NCI-H526 treated with DMSO at 0.1 percent for 48 hours (cell line): Measurements from ENCODE around the gene PNCK.
A peak's percentile ranks its signal among the peaks of the same experiment; 100 is the strongest.
"Not testable (repeated sequence)": the region's sequence is repeated elsewhere in the genome, so short reads cannot be mapped to it uniquely, and the experiment has no call there.

Source experiments
- DNase-seq: peaks from one replicate; lab custom pipeline; 2025; lab: John Stamatoyannopoulos, UW

PNCK gene

GRCh38 chrX:153685751-153686696, 12.4 kb upstream of the PNCK start:
- no peak for DNase-seq

- DNase-seq: no peak
Measured at GRCh38 chrX:153685156-153685536, 11.5 kb upstream of the PNCK start.

GRCh38 chrX:153684467-153685155, 11.0 kb upstream of the PNCK start:
- no peak for DNase-seq

GRCh38 chrX:153683486-153683885, 9.9 kb upstream of the PNCK start:
- DNase-seq: not testable (repeated sequence)

GRCh38 chrX:153681175-153681574, 7.6 kb upstream of the PNCK start:
- DNase-seq: no peak

- DNase-seq: no peak
Measured at GRCh38 chrX:153674219-153674851, 722 bp upstream of the PNCK start.

- DNase-seq: no peak
Measured at GRCh38 chrX:153672531-153673427, 834 bp downstream of the PNCK start.

GRCh38 chrX:153671589-153672530, 1.8 kb downstream of the PNCK start:
- DNase-seq: no peak

GRCh38 chrX:153670748-153671588, 2.6 kb downstream of the PNCK start:
- no peak for DNase-seq

GRCh38 chrX:153669901-153670731, 3.5 kb downstream of the PNCK start:
- DNase-seq: no peak

GRCh38 chrX:153669174-153669890, 4.3 kb downstream of the PNCK start:
- no peak for DNase-seq

- DNase-seq: no peak
Measured at GRCh38 chrX:153668423-153669173, 5.0 kb downstream of the PNCK start.

GRCh38 chrX:153667956-153668396, 5.6 kb downstream of the PNCK start:
- peak; percentile 40 for DNase-seq

GRCh38 chrX:153667281-153667955, 6.2 kb downstream of the PNCK start:
- DNase-seq: no peak

GRCh38 chrX:153665726-153666306, 7.8 kb downstream of the PNCK start:
- DNase-seq: no peak

- DNase-seq: peak; percentile 28
Measured at GRCh38 chrX:153662266-153662665, 11.3 kb downstream of the PNCK start.
